ENCODE data around the gene S100PBP.
"Not testable (repeated sequence)": the region's sequence is repeated elsewhere in the genome, so short reads cannot be mapped to it uniquely, and the experiment has no call there.

S100PBP gene

GRCh38 chr1:32786856-32787255 lies 30.6 kb upstream of the S100PBP start:
- DNase-seq: no peak

DNA sequence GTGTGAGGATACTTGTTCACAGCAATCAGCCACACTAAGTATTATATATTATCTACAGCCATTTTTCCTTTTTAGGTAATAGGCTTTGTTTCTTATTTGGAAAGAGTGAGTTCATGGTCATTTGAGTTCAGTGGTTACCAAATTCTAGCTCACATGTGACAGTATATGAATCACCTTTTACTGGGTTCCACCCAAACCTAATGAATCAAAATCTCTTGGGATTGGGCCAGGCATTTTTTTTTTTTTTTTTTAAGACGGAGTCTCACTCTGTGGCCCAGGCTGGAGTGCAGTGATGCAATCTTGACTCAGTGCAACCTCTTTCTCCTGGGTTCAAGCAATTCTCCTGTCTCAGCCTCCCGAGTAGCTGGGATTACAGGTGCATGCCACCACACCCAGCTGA lies 28.1 kb upstream of the S100PBP start:
- DNase-seq: not testable (repeated sequence)

- DNase-seq: no peak
These were observed 25.6 kb upstream of the S100PBP start for GRCh38 chr1:32791881-32792280.

GRCh38 chr1:32795763-32796162 lies 21.7 kb upstream of the S100PBP start:
- DNase-seq: not testable (repeated sequence)

DNA sequence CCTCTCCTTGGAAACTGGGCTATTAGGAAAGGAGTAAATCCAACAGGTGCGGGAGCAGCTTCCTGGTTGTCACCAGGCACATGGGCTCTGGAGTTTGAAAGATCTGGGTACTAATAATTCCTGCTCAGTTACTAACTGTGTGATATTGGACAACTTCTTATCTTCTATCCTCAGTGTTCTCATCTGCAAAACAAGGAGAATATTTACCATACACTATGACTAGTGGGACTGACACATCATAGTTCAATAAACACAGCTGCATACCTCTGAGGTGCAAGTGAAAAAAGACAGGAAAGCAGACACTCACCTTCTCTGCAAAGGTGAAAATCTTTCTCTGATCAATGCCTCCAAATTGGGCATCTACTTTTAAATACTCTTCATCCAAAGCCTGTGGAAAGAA lies 20.0 kb upstream of the S100PBP start:
- no peak for DNase-seq

- no peak for DNase-seq
These were observed 19.3 kb upstream of the S100PBP start for GRCh38 chr1:32798191-32798590.

DNA sequence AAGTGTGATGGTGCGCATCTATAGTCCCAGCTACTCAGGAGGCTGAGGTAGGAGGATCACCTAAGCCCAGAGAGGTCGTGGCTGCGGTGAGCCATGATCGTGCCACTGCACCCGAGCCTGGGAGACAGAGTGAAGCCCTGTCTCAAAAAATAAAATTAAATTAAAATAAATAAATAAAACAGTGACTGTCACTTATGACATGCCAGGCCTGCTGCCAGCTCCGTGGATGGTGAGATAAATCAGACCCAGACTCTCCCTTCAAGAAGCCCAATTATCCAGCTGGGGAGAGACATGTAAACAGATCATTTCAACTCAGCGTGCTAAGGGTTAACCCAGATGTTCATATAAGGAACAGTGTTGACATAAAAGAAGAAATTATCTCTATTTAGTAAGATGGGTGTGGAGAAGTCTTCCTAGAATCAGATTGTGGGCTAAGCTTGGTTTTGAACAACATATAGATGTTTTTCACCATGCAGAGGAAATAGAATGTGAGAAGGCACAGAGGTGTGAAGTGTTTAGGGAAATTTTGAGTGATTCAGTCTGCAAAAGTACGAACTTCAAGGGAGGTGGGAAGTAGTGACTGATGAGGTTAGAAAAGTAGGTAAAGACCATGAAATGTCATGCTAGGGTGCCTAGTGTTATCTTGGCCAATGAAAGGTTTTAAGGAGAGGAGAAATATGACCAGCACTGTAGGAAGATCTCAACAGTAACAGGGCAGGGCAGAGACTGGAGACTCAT lies 18.6 kb upstream of the S100PBP start:
- no peak for DNase-seq

- DNase-seq: no peak
These were observed 16.2 kb upstream of the S100PBP start for GRCh38 chr1:32801096-32801715.

DNA sequence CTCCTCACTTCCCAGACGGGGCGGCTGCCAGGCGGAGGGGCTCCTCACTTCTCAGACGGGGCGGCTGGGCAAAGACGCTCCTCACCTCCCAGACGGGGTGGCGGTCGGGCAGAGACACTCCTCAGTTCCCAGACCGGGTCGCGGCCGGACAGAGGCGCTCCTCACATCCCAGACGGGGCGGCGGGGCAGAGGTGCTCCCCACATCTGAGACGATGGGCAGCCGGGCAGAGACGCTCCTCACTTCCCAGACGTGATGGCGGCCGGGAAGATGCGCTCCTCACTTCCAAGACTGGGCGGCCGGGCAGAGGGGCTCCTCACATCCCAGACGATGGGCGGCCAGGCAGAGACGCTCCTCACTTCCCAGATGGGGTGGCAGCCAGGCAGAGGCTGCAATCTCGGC lies 13.0 kb upstream of the S100PBP start:
- not testable (repeated sequence) for DNase-seq

DNA sequence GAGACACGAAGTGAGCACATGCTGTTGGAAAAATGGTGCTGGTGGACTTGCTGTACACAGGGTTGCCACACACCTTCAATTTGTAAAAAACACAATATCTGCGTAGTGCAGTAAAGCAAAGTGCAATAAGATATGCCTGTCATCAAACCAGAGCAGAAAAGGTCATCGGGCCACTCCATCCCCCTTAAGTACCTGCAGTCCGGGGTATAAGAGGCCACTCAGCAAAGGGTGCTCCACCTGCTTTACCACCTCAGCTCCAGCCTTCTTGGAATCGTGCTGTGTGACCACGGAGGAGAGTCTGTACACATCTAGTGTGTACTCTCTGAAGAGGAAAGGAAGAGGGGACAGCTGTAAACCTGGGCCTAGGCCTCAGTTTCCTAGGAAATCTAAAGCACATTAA lies 11.2 kb upstream of the S100PBP start:
- DNase-seq: no peak

GRCh38 chr1:32806910-32807523 lies 10.4 kb upstream of the S100PBP start:
- DNase-seq: no peak

GRCh38 chr1:32808580-32808979 lies 8.9 kb upstream of the S100PBP start:
- DNase-seq: no peak

DNA sequence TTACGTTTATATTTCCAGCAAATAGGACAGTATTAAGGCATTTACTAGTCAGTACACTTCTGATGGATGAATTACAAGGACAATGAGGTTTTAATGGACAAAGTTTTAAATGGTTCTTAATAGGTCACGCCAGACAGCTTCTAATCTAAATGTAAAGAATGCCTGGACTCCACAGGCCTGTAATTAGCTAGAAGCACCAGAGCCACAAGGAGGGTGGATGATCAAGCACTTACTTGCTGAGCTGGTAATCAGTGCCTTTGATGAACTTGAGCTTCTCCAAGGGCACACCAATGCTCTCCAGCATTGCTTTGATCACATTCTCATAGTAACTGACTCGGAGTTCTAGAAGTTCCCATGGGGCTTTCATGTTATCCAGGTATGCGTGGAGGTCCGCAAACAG lies 7.1 kb upstream of the S100PBP start:
- DNase-seq: no peak

GRCh38 chr1:32811265-32811664 lies 6.2 kb upstream of the S100PBP start:
- DNase-seq: no peak

DNA sequence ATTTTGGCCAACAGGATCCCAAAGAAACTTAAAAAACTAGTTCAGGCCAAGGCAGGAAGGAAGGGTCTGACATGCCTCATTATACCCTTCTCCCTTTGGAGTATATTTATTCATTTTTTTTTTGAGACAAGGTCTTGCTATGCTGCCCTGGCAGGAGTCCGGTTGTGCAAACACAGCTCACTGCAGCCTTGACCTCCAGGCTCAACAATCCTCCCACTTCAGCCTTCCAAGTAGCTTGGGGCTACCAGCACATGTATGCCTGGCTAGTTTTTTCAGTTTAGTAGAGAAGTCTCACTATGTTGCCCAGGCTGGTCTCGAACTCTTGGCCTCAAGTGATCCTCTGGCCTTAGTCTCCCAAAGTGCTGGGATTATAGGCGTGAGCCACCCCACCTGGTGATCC lies 5.5 kb upstream of the S100PBP start:
- DNase-seq: no peak

DNA sequence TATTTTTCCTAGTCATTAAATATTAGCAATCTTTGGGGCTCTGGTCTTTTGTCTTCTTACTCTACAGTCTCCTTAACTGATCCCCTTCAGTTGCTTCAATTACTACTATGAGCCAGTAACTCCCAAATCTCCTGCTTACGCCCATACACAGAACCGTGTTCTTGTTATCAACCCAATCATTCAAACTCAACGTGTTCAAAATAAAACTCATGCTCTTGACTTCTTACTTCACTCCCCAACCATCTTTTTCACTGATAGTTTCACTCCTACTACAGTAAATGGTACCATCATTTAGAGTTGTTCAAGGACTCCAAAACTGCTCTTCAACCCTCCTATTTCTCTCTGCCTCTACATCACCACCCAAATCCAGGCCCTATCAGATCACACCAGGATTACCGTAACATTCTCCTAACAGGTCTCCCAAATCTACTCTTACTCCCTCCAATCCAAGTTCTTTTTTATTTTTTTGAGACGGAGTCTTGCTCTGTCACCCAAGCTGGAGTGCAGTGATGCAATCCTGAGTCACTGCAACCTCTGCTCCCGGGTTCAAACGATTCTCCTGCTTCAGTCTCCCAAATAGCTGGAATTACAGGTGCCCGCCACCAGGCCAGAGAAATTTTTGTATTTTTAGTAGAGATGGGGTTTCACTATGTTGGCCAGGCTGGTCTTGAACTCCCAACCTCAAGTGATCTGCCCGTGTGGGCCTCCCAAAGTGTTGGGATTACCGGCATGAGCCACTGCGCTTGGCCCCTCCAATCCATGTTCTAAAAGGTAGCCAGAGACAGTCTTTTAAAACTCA lies 3.3 kb upstream of the S100PBP start:
- DNase-seq: no peak

DNA sequence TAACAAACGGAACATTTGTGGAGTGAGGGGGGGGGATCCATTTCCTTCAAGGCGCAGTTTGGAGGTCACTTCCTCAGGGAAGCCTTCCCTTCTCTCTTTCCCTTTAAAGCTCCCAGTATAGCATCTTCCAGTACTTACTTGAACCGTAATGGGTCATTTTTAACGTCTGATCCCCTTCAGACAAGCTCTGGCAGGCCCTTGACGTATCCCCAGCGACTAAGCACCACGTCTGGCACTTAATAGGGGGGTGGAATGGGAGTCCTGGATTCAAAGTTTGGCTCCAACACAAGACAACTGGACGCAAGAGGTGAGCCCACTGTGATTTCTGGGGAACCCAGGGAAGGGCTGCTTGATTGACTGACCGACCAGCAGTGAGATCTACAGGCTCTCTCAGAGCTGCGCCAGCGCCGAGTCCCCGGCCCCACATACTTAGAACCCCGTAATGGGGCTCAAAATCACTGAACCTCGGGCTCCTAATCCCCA lies 736 bp upstream of the S100PBP start:
- DNase-seq: no peak

GRCh38 chr1:32817815-32818786 lies 648 bp downstream of the S100PBP start:
- peak; percentile 58 for DNase-seq

- no peak for DNase-seq
These were observed 1.5 kb downstream of the S100PBP start for GRCh38 chr1:32818804-32819541.

- DNase-seq: no peak
These were observed 7.7 kb downstream of the S100PBP start for GRCh38 chr1:32825181-32825580.

GRCh38 chr1:32828341-32828740 lies 10.9 kb downstream of the S100PBP start:
- DNase-seq: no peak
